NCI-H510A treated with DMSO at 0.1 percent for 48 hours (cell line): ENCODE results near the gene STS.

Experiments
- DNase-seq: peaks from one replicate; lab custom pipeline; 2025; lab: John Stamatoyannopoulos, UW

The STS gene, protein sequence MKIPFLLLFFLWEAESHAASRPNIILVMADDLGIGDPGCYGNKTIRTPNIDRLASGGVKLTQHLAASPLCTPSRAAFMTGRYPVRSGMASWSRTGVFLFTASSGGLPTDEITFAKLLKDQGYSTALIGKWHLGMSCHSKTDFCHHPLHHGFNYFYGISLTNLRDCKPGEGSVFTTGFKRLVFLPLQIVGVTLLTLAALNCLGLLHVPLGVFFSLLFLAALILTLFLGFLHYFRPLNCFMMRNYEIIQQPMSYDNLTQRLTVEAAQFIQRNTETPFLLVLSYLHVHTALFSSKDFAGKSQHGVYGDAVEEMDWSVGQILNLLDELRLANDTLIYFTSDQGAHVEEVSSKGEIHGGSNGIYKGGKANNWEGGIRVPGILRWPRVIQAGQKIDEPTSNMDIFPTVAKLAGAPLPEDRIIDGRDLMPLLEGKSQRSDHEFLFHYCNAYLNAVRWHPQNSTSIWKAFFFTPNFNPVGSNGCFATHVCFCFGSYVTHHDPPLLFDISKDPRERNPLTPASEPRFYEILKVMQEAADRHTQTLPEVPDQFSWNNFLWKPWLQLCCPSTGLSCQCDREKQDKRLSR

DNA sequence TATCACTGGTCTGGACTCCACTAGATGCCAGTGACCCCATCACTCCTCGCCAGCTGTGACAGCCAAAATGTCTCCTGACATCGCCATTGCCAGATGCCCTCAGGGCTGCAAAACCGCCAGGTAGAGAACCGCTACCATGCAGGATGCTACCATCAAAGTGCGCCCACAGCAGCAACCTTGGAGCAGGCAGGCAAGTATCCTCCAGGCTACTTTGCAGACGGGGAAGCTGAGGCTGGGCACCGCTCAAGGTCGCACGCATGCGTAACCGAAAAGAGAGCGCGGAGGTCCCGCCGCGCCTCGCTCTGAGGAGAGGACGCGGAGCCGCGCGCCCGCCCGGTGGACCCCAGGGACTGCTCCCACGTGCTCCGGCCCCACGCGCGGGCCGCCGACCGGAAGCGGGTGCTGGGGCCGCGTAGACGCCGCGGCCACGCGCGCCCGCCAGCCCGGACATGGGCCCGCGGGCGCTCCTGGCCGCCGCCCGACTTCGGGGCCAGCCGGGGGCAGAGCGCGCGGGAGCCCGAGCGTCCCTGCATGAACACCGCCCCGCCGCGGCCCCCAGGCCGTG lies at the start of gene STS:
TSS of gene STS (plus strand) at position 300 of the 565 bp plus-strand sequence. CDS start 105,488 bp downstream, outside the sequence.
- DNase-seq, result peak; percentile 33

DNA sequence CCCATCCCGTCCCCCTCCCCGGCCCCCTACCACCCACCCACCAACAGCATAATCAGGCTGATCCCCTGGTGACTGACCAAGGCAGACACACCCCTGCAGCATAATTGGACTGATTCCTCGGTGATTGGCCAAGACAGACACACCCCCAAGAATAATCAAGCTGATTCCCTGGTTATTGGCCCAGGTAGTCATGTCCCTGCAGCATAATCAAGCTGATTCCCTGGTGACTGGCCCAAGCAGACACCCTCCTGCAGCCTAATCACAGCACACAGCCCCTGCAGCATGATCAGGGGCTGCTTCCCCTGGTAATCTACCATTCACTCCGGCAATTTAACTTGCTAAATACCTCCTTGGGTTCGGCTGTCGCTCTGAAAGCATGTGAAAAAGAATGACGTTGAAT lies 47.5 kb upstream of the STS start:
- no peak for DNase-seq

DNA sequence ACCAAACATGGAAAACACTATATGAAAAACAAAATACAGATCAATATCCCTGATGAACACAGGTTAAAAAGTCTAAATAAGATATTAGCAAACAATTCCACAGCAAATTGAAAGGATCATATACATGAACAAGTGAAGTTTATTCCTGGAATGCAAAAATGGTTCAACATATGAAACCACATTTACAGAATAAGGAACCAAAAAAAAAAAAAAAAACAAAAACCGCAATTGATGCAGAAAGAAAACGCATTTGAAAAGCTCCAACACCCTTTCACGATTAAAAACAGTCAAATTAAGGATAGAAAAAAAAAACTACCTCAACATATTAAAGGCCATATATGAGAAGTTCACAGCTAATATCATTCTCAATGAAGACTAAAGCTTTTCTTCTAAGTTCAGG lies 45.4 kb upstream of the STS start:
- DNase-seq, result no peak

DNA sequence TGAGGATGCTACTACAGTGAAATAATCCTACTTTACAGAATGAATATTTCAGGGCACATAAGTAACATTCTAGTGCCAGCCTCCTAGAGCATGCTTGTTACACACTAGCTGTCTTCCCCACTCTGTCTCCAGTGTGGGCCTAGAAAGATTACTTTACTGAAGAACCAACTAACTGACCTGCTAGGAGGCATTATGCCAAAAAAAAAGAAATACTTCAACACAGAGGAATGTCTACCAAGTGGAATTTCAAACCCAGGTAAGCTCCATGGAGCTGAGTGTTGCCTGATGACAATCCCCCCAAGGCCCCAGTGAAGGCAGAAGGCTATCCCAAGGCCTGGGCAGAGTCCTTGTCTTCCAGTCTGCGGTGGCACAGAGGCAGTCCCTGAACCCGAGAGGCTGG lies 40.9 kb upstream of the STS start:
- no peak for DNase-seq

DNA sequence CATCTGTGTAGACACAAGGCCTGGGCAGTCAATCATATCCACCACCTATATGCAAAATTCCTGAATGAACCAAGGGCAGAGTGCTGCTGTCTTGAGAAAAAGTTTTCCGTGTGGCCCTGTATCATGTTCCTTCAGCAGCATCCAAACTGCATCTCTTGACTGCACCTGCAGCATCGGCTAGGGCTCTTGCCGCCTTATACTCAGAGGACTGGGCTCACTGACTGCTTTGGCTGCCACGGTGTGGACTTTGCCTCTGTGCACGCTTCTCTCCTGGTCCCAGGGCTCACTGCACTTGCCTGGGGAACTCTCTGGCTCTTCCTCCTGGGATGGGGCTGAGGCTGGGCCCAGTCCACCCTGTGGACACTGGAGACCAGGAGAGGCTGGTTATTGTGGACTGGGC lies 39.5 kb upstream of the STS start:
- DNase-seq, result no peak

DNA sequence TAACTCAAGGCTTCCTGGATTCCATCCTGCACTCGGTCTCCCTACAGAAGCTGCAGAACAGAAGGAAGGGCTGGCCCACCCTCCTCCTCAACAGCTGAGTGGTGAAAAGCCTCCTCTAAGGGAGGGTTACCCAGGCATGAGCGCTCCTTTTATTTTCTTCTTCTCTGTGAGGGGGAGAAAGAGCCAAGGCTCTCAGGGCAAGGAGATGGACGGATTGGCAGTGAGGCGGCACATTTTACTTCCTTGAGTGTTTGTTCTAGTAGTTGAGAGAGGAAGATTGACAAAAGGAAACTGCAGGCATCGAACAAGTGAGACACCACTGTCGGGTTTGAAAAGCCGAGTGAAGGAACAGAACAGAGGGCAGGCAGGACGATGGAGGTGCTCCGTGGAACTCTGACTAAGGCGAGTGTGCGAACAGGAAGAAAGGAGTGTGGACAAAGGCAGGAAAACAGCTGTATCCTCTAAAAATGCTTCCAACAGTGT lies 38.4 kb upstream of the STS start:
- DNase-seq, result no peak

DNA sequence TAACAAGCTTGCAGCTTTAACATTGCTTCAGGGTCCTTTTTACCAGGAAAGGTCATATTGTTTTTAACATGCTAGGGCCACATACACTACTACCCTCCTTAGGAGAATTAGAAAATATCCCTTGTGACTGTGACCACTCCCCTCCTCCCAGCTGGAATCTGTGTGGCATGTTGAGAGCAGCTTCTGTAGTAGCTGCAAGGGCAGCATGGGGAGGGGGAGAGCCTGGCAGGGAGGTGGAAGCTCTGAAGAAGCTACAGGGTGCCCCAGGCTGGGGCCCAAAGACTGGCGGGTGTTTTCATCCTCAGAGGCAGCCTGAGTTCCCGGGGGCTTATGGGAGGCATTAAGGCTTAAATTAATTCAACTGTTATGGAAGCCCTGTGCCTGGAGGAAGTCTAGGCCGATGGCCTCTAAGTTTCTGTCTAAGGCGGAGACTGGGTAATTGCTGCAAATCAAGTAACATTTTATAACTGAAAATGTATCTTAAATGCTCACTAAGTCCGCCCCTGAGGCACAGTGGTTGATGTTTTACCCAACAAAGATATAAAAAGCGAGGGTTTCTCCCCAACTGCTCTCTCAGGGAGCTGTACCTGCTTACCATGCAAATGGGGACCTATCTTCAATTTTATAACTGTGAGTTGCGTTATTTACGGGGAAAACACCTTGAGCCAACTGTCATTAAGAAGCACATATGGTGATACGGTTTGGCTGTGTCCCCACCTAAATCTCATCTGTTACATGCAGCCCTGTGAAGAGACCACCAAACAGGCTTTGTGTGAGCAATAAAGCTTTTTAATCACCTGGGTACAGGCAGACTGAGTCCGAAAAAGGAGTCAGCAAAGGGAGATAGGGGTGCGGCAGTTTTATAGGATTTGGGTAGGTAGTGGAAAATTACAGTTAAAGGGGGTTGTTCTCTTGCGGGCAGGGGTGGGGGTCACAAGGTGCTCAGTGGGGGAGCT lies 37.4 kb upstream of the STS start:
- no peak for DNase-seq

DNA sequence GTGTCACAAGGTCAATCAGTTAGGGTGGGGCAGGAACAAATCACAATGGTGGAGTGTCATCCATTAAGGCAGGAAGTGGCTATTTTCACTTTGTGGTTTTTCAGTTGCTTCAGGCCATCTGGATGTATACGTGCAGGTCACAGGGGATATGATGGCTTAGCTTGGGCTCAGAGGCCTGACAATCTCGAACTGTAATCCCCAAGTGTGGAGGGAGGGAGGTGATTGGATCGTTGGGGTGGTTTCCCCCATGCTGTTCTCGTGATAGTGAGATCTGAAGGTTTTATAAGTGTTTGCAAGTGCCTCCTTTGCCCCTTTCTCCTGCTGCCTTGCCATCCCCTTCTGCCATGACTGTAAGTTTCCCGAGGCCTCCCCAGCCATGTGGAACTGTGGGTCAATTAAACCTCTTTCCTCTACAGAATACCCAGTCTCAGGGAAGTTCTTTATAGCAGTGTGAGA lies 36.7 kb upstream of the STS start:
- no peak for DNase-seq

DNA sequence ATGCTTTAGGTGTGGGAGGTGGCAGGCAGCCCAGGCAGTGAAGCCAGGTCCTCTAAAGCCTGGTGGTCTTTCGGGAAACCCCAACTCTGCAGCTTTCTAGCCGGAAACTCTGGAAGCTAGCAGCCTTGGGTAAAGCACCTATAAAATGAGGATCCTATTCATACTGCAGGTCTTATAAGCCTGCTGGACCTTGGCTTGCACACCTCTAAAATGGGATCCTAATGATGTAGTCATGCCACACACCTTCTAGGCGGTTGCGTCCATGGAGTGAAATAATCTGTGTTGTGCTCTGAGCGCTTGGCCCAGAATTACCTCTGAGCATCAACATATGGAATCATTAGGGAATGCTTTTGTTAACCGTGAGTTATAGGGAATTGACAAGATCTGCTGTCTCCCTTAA lies 36.0 kb upstream of the STS start:
- DNase-seq, result no peak

DNA sequence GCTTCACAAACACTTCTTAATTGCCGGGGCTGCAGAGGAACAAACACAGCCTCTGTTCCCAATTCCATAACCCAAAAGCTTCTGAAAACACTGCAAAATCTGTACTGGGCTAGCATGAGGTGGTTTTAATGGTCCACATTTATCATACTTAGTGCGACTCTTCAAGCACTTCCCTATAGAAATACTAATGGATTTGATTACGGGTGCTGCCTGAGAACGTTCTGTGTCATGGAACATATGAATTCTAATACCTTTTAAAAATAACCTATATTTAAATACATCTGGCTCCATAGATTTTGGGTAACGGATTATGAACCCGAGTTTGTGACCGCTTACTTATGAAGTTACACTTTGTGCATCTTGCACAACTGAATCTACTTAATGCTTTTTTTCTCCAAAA lies 35.4 kb upstream of the STS start:
- DNase-seq, result no peak

DNA sequence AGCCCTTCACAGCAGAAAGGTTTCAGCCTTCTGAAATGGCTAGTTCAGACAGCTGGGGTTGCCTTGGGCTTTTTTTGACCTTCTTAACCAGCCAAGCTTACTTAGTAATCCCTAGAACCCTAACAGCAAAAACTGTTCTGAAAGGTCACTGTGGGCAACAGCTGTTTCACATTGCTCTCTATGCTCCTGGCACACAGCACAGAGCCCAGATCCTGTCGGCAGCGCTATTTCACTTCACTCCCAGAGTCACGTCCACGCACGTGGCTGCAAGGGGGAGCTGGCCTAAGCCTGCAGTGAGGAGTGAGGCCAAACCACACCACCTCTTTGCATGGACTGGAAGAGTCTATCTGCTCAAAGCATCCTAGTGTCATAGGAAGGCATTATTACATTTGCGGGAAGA lies 32.0 kb upstream of the STS start:
- no peak for DNase-seq

DNA sequence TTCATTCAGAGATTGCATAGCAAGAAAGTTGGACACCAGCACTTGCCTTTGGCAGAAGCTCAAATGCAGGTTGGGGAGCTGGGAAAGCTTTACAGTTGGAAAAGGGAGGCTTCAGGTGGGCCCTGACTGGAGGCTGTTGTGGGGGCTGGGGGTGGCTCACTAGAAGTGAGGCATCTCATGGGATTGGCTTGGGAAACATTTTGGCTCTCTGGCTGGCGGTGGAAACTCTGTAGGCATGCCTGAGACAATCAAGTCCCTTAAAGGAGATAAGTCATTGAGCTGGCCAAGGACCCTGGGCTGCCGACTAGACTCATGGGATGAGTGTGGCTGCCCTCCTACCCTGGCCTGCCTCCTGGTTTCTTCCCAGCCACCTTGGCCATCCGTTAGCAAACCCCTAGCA lies 31.4 kb upstream of the STS start:
- no peak for DNase-seq

DNA sequence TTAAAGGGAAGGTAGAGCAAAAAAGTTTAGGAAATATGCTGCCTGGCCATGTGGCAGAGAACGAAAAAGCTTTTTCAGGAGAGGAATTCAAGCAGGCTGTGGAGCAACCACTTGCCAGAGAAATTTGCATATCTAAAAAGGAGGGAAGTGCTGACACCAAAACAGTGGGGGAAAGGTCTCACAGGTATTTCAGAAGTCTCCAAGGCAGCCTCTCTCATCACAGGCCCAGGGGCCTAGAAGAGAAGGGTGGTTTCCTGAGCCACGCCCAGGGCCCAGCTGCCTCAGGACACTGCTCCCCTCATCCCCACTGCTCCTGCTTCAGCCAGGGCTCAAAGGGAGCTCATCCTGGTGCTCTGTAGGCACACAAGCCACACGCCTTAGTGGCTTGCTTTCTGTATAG lies 29.9 kb upstream of the STS start:
- DNase-seq, result no peak

DNA sequence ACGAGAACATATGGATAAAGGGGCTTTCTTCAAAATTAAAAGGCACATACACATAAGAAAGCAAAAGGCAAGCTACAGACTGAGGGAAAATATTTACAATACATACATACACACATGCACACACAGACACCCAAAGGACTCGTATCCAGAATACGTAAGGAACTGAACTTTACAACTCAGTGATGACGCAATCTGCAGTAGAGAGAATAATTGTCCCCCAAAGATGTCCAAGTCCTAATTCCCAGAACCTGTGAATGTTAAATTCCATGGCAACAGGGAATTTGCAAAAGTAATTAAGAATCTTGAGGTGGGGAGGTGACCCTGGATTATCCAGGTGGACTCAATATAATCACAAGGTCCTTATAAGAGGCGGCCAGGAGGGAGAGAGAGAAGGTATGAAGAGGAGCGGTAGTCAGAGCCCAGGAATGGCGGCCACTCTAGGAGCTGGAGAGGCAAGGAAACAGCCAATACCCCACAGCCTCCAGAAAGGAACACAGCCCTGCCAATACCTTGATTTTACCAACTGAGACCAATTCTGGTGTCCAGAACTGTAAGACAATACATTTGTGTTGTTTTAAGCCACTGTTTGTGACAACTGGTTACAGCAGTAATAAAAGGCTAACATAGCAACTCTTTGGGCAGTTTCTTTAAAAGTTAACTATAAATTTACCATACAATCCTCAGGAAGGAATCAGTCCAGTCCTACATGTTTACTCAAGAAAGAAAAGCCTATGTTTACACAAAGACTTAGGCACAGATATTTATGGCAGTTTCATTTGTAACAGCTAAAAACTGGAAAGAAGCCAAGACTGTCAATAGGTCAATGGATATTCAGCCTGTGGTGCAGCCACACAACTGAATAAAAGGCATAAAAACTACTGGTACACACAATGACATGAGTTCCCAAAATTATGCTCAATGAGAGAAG lies 27.3 kb upstream of the STS start:
- DNase-seq, result peak; percentile 71

DNA sequence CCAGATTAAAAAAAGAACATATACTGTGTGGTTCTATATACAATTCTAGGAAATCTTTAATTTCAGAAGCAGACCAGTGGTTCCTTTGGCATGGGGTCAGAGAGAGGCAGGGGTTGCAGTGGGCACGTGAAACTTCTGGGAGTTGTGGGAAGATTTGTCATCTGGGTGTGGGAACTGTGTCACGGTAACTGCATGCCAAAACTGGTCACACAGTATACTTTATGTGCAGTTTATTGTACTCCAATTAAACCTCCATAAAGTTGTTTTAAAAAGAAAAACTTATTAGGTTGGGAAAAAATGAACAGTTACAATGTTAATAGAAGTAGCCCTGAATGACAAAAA lies 26.7 kb upstream of the STS start:
- no peak for DNase-seq

DNA sequence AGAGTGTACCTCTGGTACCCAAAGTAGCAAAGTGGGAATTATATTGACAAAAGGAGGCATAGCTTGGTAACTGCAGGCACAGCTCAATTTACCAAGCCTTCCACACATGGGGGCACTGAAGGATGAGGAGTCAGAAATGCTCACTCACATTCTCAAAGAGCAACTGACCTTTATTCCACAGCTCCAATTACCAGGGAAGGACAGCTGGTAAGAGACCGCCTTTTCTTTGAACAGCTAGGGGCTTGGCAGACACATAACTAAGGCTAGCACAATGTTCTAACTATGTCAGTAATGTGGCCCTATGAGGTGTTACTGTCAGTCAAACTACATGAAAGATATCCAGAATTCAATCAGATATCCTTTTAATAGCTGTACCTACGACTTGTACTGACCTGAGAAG lies 20.5 kb upstream of the STS start:
- DNase-seq, result no peak

DNA sequence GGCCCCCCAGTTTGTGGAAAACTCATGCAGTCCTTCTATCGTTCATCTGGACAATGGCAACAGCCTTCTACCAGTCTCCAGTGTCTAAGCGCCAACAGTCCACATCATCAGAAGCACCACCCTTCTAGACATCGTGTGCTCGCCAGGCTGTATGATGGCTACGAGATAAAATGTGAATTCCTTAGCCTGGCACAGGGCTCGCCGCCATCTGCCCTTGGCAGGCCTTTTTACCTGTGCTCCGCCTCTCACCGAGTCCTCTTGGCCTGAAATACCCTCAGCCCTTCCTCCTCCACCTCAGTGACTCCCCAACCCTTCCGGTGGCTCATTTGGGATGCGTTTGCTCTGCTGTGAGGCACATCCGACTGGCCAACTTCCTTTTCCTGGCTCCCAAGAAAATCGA lies 15.9 kb upstream of the STS start:
- DNase-seq, result no peak

DNA sequence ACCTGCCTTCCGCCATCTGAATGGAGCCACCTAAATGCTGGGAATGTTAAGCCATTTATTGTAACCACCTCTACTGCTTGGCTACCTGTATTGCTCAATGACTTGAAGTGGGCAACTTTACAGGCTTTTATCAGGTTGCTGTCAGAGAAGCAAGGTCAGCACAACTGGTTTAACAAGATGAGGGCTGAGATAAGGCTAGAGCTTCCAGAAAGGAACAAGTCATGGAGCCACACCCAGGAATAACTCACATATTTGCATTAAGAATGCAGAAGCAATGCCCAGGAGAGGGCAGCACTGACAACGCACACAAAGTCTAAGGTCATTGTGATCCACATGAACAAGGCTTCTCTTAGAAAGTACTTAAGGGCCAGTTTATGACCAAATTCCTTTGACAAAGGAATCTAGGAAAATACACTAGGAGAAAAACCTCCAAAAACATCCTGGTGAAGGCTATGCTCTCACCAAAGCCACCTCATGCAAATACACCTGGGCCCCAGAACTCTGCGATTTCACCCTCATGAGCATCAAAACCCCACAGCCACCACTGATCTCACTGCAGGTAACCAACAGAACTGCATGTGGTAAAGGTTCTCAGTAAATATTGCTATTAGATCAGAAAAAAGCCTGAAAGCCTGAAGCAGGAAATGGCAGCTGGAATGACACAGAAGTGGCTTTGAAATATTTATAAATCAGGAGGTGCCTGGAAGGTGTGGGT lies 15.0 kb upstream of the STS start:
- DNase-seq, result peak; percentile 73

DNA sequence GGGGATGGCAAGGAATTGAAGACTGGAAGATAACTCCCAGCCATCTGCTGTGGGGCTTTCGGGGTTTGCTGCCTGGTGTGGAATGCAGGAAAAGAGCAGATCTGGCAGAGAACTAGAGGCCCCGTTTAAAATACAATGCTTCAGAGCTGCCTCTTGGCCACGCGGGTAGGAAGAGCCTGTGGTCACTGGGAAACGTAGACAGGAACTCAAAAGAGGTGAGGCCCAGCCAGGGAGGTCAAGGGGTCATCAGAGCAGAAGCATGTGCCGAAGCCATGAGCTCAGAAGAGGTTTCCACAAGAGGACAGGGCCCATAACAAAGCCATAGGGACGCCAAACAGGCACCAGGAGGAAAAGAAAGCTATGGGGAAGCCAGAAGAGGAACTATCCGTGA lies 14.5 kb upstream of the STS start:
- no peak for DNase-seq

DNA sequence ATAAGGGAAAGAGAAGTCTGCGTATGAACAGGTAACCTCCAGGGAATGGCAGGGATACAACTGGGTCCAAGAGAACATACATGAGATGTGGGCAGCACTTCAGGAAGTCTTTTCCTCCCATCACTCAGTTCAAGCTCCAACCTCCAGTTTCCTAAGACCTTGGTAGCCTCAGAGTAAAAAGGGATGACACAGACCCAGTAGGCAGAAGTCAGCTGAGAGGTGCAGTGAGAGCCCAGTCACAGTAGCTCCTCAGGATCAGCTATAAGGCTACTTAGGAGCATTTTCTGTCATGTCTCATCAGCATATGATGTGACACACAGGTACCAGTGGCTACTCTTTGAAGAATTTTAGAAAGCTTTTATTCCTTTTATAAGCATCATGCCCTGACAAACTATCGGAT lies 12.5 kb upstream of the STS start:
- no peak for DNase-seq
